Epithelial cell of esophagus (primary cell): ENCODE measurements around the gene EFCAB6.

ENCODE experiments used
- DNase-seq: peaks from one replicate; pipeline ENCODE4 v3.0.0; 2010; ENCODE audit warnings: low read depth
- H3K4me3 ChIP-seq: 2 replicates; pipeline ENCODE4 v1.5.1; 2011; ENCODE audit warnings: mild to moderate bottlenecking, low read length, control low read depth
- TF ChIP-seq, protein P1 (sequence below): IDR thresholded peaks from 2 replicates; pipeline ENCODE4 v1.5.1; 2011; ENCODE audit warnings: low read depth, mild to moderate bottlenecking, low read length, control low read depth, inconsistent platforms; ENCODE audit not compliant: insufficient read depth; ENCODE audit errors: missing control alignments

EFCAB6 gene

DNA sequence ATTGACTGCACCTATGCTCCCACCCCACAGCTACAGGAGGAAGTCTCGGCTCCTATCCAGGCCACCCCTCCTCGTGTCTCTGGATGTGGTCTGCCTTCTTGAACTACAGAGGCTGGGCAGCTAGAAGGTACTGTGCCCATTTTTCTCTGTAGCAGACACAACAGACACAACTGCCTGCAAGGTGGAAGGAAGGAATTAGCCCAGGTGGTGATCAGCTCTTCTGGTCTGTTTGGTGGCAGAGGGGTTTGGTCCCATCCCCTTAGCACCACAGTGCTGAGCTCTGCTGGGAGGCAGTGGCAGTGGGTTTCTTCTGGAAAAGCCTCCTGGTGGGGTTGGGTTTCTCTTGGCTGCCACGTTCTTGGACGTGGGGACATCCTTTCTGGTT lies 267.8 kb downstream of the EFCAB6 start:
- H3K4me3 ChIP-seq = no peak overlapping the region
- no peak for DNase-seq
- TF ChIP-seq, protein P1, sequence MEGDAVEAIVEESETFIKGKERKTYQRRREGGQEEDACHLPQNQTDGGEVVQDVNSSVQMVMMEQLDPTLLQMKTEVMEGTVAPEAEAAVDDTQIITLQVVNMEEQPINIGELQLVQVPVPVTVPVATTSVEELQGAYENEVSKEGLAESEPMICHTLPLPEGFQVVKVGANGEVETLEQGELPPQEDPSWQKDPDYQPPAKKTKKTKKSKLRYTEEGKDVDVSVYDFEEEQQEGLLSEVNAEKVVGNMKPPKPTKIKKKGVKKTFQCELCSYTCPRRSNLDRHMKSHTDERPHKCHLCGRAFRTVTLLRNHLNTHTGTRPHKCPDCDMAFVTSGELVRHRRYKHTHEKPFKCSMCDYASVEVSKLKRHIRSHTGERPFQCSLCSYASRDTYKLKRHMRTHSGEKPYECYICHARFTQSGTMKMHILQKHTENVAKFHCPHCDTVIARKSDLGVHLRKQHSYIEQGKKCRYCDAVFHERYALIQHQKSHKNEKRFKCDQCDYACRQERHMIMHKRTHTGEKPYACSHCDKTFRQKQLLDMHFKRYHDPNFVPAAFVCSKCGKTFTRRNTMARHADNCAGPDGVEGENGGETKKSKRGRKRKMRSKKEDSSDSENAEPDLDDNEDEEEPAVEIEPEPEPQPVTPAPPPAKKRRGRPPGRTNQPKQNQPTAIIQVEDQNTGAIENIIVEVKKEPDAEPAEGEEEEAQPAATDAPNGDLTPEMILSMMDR = no peak

DNA sequence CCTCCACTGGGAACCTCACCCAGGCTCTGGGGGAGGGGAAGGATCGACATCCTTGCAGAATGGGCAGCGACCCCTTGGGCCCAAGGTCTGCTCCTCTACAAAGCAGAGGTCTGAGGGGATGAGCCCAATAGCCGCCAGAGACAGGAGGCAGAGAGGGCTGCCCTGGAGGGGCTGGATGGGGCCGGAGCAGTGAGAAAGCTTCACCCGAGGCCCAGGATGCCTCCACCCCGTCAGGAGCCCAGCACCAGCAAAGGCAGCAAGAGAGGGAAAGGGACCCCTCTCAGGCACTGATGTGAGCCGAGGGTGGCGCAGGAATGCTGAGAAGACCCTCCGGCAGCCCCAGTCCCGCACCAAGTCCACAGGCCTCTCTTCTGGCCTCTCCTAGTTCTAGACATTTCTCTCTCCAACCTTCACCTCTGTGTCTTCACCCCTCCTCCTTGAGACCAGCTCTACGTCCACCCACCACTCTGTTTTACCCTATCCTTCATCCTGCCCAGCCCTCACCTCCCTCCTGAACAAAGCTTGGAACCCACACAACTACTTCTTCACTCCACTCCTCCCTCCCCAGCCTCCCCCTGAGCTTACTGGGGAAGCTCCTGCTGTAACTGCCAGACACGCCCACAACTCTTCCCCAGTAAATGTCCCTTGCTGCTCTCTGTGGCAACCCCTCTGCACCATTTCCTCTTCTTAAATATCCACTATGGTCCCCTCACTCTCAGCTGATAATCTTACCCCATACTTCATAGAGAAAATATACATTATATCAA lies 268.4 kb downstream of the EFCAB6 start:
- no peak overlapping the region for H3K4me3 ChIP-seq
- TF ChIP-seq, protein P1 = no peak

DNA sequence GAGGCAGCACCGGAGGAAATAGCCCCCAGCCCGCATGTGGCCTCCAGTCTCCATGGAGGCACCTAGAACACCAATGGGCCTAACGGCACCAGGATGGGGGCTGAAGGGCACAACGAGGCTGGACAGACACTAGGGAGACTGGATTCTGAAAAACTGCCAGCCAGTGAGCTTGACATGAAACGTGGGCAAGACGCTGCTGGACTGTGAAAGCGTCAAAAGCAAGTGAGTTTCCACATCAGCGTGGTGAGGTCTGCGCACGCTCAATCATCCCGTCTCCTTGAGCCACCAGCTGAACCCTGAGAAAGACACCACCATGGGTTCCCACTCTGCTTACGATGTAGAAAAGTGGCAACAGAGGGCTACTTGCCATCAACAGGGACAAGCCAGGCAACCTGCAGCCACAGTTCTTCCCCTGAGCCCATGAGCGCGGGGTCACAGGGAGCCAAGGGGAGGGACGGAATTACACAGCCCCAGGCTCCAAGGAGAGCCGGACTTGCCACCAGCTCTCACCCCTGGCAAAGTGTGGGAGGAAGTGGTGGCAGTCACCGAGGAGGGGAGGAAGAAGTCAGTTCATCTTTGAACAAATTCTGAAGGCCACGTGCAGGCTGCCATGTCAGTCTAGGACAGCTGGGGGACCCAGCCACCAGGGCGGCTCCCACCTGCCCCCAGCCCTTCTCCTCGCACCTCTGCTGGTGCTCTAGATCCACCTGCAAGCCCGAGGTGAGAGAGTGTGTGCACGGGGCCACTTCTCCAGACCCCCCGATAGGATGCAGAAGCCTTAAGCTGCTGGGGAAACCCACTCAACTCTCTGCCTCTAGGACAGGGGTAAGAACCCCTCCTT lies 269.2 kb downstream of the EFCAB6 start:
- DNase-seq = no peak
- TF ChIP-seq, protein P1 = no peak
- no peak overlapping the region for H3K4me3 ChIP-seq

More for the DNA sequence above, 268.4 kb downstream of the EFCAB6 start:
- DNase-seq = no peak

DNA sequence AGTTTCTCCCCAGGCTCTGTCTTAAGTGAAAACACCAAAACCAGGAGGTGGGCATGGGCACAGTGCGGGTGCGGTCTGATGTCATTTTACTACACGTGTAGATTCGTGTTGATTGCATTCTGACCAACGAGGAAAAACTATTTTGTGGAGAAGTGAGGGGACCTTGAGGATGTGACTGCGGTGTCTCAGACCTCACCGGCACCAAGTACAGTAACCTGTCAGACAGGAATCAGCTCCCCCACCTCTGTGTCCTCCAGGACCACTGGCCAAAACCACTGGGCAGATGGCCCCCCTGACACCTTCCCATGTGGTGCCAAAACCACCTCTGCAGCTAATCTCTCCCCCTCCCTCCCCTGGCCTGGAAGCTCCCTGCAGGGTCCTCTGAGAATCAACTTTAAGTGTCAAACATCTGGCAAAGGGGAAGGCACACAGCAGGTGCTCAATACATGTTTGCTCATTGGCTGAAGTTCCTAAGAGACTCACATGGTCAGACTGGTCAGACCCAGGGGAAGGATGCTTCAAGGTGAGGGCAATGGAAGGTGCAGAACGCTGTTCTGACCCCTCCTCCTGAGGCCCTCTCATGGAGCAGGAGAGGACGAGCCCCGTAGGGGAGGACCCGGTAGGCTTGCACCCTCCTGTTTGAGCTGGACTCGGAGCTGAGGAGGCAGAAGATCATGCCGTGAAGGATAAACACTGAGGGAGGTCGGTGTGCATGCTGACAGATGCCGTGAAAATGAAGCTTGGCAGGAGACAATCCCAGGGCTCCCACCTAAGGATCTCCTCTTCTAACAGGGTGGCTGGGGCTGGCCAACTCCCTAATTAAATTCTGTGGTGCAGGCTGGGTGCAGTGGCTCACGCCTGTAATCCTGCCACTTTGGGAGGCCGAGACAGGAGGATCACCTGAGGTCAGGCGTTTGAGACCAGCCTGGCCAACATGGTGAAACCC lies 270.4 kb downstream of the EFCAB6 start:
- DNase-seq = no peak
- TF ChIP-seq, protein P1 = no peak
- H3K4me3 ChIP-seq = no peak overlapping the region

DNA sequence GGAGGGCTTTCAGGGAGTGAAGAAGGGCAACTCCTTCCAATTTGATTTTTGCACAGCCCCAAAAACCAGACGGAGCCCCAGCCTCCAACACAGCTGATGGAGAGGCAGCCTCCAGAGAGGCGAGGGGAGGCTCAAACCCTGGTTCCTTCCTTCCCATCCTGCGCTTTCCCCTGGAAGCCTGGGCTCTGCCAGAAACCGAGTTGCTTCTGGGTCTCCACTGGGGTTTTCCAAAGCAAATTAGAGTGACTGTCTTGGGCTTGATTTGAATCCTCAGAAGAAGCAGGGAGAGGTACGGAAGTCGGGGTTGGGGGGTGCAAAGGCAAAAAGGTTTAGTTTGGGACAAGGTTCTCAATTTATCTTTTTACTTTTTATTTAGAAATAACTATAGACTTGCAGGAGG lies 271.1 kb downstream of the EFCAB6 start:
- no peak overlapping the region for H3K4me3 ChIP-seq
- no peak for DNase-seq
- TF ChIP-seq, protein P1 = no peak

DNA sequence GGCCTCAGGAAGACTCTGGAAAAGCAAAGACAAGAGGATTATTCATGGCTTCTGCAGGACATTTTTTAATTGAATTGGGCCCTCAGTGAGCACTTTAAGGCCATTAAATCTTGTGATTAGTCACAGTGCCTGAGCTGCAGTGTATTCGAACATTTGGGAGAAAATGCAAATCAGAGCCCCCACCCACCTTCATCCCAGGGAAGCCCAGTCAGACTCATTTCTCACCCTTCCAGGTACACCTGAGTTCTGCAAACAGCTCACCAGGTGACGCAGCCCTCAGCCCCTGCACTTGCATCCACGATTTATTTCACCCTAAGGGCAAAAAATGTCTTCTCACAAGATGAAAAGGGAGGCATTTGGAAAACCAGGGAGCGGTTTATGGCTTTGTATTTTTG lies 271.6 kb downstream of the EFCAB6 start:
- peak; percentile 51 for DNase-seq
- H3K4me3 ChIP-seq = no peak overlapping the region
- TF ChIP-seq, protein P1 = no peak
